Stomach (tissue), 9 donors: ENCODE measurements around the gene DLG2. TPM values are rescaled to one million over a fixed set of nuclear protein-coding genes. Genes with fewer than 3 reads are reported as not detected.

Experiments used
- DNase-seq, 2 donors: peaks; one replicate each; pipeline versions ENCODE4 v3.0.0 to v3.0.0-alpha.2; 2013 to 2019
- H3K27ac ChIP-seq, 5 donors: fragments of 200-600 bp in 4 of 5; sonication (generic) in 4 of 5; one replicate each; pipeline ENCODE4 v1.5.1; 2013 to 2019; ENCODE audit warnings: mild to moderate bottlenecking in 1 of 5, moderate library complexity in 1 of 5
- H3K27me3 ChIP-seq, 3 donors: fragments of 200-600 bp; sonication (generic); one replicate each; pipeline ENCODE4 v1.5.1; 2017 to 2019; ENCODE audit warnings: mixed run types in 1 of 3
- H3K36me3 ChIP-seq, 4 donors: fragments of 200-600 bp; sonication (generic); 1 replicate in 3 of 4; 2 replicates in 1 of 4; pipeline ENCODE4 v1.5.1; 2016 to 2019
- H3K4me1 ChIP-seq, 4 donors: fragments of 200-600 bp; sonication (generic); one replicate each; pipeline ENCODE4 v1.5.1; 2016 to 2019
- H3K4me3 ChIP-seq, 4 donors: fragments of 200-600 bp; sonication (generic) in 3 of 4; one replicate each; pipeline ENCODE4 v1.5.1; 2016 to 2019; ENCODE audit warnings: mild to moderate bottlenecking in 1 of 4
- H3K9me3 ChIP-seq, 4 donors: fragments of 200-600 bp; sonication (generic); one replicate each; pipeline ENCODE4 v1.5.1; 2016 to 2019
- CTCF ChIP-seq, 7 experiments: fragments of 450-650 bp in 4 of 7; fragments of 200-600 bp in 3 of 7; sonication (generic) in 3 of 7; IDR thresholded peaks; one replicate each; pipeline ENCODE4 v1.5.1; 2016 to 2019; ENCODE audit warnings: antibody characterized with exemption in 7 of 7, control low read depth in 2 of 7, mild to moderate bottlenecking in 1 of 7
- EP300 ChIP-seq: sonication (generic); formaldehyde crosslinking; IDR thresholded peaks from one replicate; pipeline ENCODE4 v1.6.1; 2017; ENCODE audit warnings: antibody characterized with exemption
- POLR2A ChIP-seq, 4 donors: fragments of 450-650 bp; IDR thresholded peaks; one replicate each; pipeline ENCODE4 v1.6.1; 2016; ENCODE audit warnings: antibody characterized with exemption in 4 of 4, control low read depth in 2 of 4, mild to moderate bottlenecking in 1 of 4, moderate library complexity in 1 of 4
- POLR2AphosphoS5 ChIP-seq, 3 donors: sonication (generic); formaldehyde crosslinking; IDR thresholded peaks; one replicate each; pipeline ENCODE4 v1.6.1; 2016; ENCODE audit warnings: antibody characterized with exemption in 3 of 3
- WGBS, 5 donors: extraction: QIAGEN DNeasy Blood & Tissue Kit in 3 of 5; methylation state at CpG; one replicate each; pipeline versions ENCODE4 v1.1.5 to v1.1.7; 2013 to 2018; 5-methylcytosine and 5-hydroxymethylcytosine counted together
- intact Hi-C: fragments of 100-400 bp; cut with DNase I; formaldehyde crosslinking; loops from one replicate; pipeline ENCODE4 v1.15.1; 2023; ENCODE audit warnings: low total_unique reads
- polyA plus RNA-seq, 3 donors: library from polyadenylated mRNA; stranded (reverse); fragments of 200-250 nt; gene quantifications; one replicate each; pipeline ENCODE4 v1.2.3, GENCODE V29; 2013
- total RNA-seq, 5 donors: library from RNA; depleted of rRNA; stranded (reverse); fragments of >200 nt; gene quantifications; one replicate each; pipeline versions ENCODE4 v1.1.0 to v1.2.3, GENCODE V29; 2014 to 2016
- donor health status: healthy with polysubstance abuse.
- donor health status: Bipolar disorder and iron deficiency.
- donor health status: healthy.

The DLG2 gene
- total and polyA plus RNA-seq, 8 donors, result 1.3 to 19.1 (median 3.5) TPM

- peaks cover 0 to 5% (median 0%) of the 10 kb centered on the region in 4 donors for H3K4me1 ChIP-seq
- no peaks in the 10 kb centered on the region for H3K27me3 ChIP-seq
- no peak overlapping the region for H3K4me3 ChIP-seq
- no peaks in the 10 kb centered on the region for H3K9me3 ChIP-seq
- DNase-seq, result no peak
- intact Hi-C loops, result no loop called here
- no peak for TF ChIP-seq CTCF (IDR thresholded peaks at IDR 0.05)
- TF ChIP-seq EP300, result no peak
- TF ChIP-seq POLR2AphosphoS5 (IDR thresholded peaks at IDR 0.05), result no peak
- TF ChIP-seq POLR2A (IDR thresholded peaks at IDR 0.05), result no peak
- H3K36me3 ChIP-seq, result no peaks in the 10 kb centered on the region
- WGBS, 5 donors, result 75 to 100% (median 90%) methylated on average over 1 of the region's 1 CpG
- H3K27ac ChIP-seq, result no peak overlapping the region
These were observed 1952.8 kb downstream of the DLG2 start for GRCh38 chr11:83674102-83674896.

DNA sequence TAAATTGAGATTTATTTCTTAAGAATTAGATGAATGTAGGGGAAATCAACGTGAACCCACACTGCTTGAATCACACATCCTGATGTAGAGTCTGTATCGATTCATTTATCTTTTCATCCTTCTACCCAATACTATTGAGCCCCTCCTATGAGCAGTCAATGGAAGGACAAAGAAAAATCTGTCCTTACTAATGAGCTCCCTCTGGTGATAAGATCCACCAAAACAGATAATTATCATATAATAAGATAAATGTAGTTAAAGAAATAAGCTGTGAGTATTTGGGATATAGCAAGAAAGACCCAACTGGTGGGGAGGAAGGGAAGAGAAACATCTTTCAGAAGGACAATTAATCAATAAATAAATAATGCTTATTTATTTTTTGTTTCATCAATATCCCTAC is 1955.9 kb downstream of the DLG2 start:
- Histone ChIP-seq H3K4me3 (no peak overlapping the region), H3K9me3 (no peaks in the 10 kb centered on the region), H3K36me3 (no peaks in the 10 kb centered on the region), H3K27me3 (no peaks in the 10 kb centered on the region), H3K27ac (no peak overlapping the region), H3K4me1 (no peaks in the 10 kb centered on the region)
- intact Hi-C loops, result no loop called here
- no peak for DNase-seq
- WGBS, 5 donors, result 79 to 90% (median 89%) methylated on average over 2 of the region's 2 CpGs
- TF ChIP-seq POLR2AphosphoS5 (IDR thresholded peaks at IDR 0.05) (no peak), CTCF (IDR thresholded peaks at IDR 0.05) (no peak), POLR2A (IDR thresholded peaks at IDR 0.05) (no peak), EP300 (no peak)

DNA sequence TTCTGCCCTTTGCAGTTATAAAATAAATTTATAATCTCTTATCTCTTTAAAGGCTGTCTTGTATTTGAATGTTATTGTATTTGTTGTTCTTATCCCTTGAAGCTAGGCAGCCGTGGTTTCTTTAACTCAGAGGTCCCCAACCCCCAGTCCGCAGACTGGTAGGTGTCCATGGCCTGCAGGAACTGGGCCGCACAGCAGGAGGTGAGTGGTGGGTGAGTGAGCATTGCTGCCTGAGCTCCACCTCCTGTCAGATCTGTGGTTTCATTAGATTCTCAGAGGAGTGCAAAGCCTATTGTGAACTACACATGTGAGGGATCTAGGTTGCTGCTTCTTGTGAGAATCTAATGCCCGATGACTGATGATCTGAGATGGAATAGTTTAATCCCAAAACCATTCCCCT is 1961.0 kb downstream of the DLG2 start:
- intact Hi-C loops, result no loop called here
- TF ChIP-seq POLR2AphosphoS5 (IDR thresholded peaks at IDR 0.05) (no peak), EP300 (no peak), POLR2A (IDR thresholded peaks at IDR 0.05) (no peak), CTCF (IDR thresholded peaks at IDR 0.05) (no peak)
- no peak overlapping the region for H3K27ac ChIP-seq

GRCh38 chr11:83663988-83664387 is 1963.2 kb downstream of the DLG2 start:
- no peak overlapping the region for H3K4me3 ChIP-seq
- H3K36me3 ChIP-seq, result no peaks in the 10 kb centered on the region
- DNase-seq, result no peak
- no peaks in the 10 kb centered on the region for H3K9me3 ChIP-seq
- WGBS, 5 donors, result 92 to 98% (median 97%) methylated on average over 4 of the region's 4 CpGs
- no peaks in the 10 kb centered on the region for H3K27me3 ChIP-seq
- no peak for TF ChIP-seq CTCF (IDR thresholded peaks at IDR 0.05)
- TF ChIP-seq EP300, result no peak
- intact Hi-C loops, result no loop called here
- no peak overlapping the region for H3K27ac ChIP-seq
- peaks cover 0 to 5% (median 0%) of the 10 kb centered on the region in 4 donors for H3K4me1 ChIP-seq

More for the DNA sequence above, 1961.0 kb downstream of the DLG2 start:
- WGBS, 5 donors, result 72 to 83% (median 78%) methylated on average over 4 of the region's 4 CpGs
- Histone ChIP-seq H3K36me3 (no peaks in the 10 kb centered on the region), H3K4me3 (no peak overlapping the region), H3K9me3 (no peaks in the 10 kb centered on the region), H3K27me3 (no peaks in the 10 kb centered on the region), H3K4me1 (peaks cover 0 to 5% (median 0%) of the 10 kb centered on the region in 4 donors)
- no peak for DNase-seq
